Epithelial cell of prostate (primary cell): ENCODE data around the gene PALLD.

Experiments used
- DNase-seq: peaks from one replicate; pipeline ENCODE4 v3.0.0-alpha.2; 2011; ENCODE audit warnings: low read depth, low spot score
- H3K27ac ChIP-seq: fragments of 450-650 bp; 2 replicates; pipeline ENCODE4 v1.5.1; 2017; ENCODE audit warnings: mild to moderate bottlenecking

The PALLD gene

DNA sequence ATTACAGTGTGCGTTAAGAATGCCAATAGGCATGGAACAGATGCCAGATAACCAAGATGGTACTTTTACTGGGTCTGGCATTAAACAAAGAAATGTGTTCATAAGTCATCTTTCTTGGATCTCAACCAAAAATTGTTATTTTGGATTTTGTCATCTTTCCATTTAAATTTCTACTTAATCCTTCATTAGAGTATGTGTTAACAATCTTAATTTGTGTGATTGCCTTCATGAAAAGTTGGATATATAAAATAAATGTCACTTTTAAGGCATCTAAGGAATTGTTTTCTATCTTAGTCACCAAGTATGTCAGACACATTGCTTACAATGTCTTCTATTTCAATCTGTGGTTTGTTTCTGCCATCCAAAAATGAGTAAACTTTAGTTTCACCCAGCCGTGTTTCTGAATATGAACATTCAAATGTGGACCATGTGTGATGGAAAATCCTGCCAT lies 87.5 kb downstream of the PALLD start:
- H3K27ac ChIP-seq = peak overlapping the region; percentile 46
- no peak for DNase-seq

DNA sequence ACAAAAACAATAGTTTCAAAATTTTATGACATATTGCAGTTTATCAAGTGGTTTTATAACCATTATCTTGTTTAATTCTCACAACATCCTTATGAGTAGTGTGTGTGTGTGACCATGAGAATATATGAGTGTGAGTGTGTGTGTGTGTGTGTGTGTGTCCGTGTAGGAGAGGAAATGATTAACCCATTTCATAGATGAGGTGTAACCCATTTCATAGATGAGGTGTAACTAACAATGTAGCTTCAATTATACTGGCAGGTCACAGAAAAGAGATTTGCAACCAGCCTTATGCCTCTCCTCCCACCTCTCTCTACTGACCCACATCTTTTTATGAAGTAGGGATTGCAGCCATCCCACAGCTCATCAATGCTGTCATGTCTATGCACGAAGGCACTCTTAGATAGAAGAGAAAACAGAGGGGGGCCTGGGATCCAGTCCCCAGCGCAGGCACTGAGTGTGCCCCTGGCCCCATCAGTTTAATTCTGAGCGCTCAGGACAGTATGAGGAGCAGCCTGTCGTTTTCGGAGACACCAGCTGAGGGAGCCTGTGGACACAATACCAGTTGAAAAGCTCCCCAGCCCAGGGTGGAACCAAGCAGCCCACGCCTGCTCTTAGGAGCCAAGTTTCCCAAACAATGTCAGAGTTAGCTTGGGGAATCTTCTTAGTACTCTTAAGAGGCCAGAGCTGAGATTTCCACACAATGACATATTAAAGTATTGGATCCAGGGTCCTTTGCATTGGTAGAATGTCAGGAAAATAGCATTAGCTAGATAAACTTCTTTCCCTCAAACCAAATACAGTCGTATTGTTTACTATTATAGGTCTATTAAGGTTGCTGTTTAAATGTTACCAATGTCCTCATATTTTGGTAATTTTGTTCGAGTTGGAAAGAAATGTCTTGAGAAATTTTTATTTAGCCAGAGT lies 88.6 kb downstream of the PALLD start:
- peak overlapping the region; percentile 46 for H3K27ac ChIP-seq
- no peak for DNase-seq

DNA sequence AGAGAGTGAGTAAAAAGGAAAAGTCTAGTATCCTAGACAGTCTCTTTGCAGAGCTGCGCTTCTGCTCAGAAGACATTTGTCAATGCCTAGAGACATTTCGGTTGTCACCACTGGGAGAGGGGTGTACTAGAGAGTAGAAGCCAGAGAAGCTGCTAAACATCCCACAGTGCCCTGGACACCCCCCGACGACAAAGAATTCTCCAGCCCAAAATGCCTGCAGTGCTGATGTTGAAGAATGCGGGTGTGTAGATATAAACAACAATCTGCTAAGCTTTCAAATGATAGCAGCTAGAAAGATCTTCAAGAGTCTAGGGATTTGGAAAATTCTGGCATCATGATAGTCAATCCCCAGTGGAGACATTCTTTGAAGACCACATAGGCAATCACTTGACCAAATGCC lies 90.1 kb downstream of the PALLD start:
- peak overlapping the region; percentile 92 for H3K27ac ChIP-seq
- DNase-seq = no peak

DNA sequence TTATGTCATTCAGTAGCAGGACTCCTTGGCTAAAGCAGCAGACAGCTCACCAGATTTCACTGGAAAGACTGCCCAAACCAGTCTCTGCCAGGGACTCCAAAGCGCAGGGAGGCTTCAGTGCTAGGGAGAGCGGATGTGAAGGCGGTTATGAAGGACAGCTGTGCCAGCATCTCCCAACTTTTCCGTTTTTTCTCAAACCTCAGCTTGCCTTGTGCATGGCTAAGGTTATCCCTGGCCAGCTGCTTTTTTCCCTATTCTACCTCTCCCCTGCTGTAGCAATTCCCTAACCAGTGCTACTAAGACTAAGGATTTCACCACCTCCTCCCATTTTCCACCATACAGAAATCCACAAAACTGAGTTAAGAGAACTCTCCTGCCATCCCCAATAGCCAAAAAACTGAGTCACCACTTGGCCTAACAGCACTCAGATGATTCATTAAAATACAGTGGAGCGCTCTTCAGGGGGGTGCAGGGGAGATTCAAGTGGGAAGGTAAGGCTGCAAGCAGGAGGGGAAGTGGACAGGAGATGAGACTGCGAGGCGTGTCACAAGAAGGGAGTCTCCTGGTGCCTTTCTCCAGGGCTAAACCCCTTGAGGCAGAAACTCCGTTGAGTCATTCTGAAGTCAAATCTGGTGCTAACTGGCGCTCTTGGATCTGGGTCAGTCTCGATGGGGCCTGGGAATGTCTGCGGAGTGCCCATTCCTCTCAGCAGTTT lies 90.7 kb downstream of the PALLD start:
- peak; percentile 92 for DNase-seq
- H3K27ac ChIP-seq = peak overlapping the region; percentile 92

DNA sequence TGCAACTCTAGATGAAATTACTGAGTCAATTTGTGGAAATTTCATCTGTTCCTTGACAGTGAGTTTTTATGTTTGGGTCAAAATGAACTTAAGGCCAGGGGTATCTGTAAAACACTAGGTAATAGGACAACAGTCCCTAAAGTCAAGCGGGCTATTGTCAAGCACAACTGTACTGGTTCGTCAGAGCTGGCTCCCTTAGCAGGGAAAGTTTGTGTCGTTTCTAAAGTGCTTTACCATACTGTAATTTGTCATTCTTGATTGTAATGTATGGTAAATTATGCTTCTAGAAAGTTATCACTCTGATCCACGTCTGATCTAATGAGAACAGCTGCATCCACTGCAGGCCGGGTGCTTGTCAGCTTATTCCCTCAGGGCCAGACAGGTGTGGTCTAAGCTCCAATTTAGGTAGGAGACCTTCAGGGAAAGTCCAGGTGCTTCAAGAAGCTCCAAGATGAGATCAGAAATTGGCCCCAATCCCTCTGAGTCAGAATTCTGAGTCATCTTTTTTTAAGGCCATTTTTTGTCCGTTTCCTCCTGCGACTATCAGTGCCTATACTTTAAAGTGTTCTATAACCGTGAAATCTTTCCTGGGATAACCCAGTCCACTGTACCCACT lies 92.2 kb downstream of the PALLD start:
- DNase-seq = peak; percentile 98
- peak overlapping the region; percentile 92 for H3K27ac ChIP-seq

DNA sequence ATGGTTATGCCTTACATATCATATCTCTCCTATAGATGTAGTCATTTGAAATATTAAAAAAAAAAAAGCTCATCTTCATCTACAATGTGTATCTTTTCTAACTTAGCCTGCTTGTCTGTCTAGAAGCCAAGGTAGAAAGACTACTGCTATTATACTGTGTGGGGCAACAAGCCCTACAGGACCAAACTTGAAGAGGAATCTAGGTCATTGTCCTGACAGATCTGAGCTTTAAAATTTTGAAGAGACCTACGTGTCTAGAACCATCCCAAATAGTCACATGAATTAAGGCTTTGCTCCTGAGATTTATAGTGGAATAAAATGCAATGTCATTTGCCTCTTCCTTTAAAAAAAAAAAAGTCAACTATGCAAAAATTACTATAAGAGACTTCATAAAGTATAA lies 95.8 kb downstream of the PALLD start:
- DNase-seq = no peak
- H3K27ac ChIP-seq = peak overlapping the region; percentile 83

DNA sequence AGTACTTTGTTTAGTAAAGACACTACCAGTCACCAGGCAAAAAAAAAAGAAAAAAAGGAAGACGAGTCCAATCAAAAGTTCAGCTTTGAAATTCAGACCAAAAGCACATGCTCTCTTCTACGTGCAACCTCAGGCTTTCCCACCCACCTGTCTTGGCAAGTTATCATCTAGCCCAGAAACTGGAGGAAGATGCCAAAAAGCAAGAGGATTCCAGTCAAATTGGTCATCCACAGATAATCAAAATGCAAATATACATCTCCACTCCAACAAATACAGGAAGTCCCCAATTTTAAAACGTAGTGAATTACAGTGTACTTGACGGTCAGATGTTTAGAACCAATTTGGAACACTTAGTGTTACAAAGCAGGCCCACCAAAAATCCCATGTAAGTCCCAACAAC lies 96.5 kb downstream of the PALLD start:
- H3K27ac ChIP-seq = peak overlapping the region; percentile 83
- no peak for DNase-seq

DNA sequence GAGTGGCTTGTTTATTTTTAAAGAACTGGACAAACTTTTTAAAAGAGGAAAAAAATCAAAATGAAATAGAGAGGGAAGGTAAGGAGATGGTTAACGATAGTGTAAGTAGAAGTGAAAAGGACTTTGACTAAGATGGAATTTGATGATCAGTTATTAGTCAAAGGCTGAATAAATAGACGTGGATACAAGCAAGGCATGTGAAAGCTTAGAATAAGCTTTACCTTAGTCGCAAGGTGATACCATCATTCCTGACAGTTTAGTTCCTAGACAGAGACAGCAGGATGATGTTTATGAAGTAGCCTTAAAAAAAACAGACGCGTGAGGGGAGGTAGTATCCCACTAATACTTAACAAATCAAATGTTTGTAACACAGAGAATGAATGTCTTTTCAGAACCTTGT lies 97.3 kb downstream of the PALLD start:
- no peak for DNase-seq
- peak overlapping the region; percentile 83 for H3K27ac ChIP-seq

DNA sequence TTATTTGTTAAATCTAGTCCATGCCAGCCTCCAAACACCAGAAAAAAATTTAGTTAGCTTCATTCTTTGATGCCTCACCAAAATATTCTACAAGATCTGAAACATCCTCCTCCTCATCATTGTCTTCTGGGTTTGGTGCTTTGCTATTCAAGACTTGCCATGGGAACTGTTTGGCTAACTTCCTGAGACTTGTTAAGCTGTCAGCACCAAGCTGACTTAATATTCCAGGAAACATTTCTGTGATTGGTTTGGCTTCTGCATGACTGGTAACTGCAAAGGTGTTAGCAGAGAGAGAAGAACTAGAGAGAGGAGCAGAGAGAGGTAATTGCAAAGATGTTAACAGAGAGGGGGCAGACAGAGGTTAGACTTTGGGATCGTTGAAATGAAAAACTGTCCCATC lies 101.3 kb downstream of the PALLD start:
- peak overlapping the region; percentile 12 for H3K27ac ChIP-seq

DNA sequence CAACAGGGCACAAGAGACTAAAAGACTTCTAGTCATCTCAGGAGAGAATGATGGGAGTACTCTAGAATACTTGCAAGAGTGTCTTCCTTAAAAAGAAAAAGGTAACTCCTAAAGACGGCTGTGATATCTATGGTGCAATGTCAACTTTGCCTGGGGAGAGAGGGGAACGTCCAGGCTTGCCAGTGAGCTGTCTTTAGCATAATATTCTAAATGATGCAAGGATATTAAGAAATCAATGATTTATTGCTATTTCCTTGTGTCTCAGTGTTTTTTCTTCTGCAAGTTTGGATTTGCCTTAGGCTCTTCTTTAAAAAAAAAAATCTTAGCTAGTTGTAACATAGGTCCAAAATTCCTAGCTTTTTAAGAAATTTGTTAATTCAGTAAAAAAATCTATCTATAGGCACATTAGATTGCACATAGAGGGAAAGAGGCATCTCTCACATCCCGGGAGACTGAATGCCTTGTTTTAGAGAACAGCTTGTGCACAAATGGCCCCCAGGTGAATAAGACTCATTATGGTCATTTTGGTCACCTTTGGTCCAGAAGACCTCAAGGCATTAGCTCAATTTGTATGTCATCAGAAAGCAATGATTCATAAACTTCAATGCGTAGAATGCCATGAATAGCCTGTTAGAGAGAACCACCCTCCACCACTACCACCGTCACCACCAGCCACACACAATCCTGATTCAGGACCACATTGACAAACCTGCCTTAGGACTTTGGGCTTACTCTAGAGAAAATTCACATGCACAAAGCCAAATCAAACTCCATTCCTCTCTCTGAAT lies 104.1 kb downstream of the PALLD start:
- H3K27ac ChIP-seq = peak overlapping the region; percentile 82
- DNase-seq = peak; percentile 77

More for the DNA sequence above, 101.3 kb downstream of the PALLD start:
- peak; percentile 41 for DNase-seq

DNA sequence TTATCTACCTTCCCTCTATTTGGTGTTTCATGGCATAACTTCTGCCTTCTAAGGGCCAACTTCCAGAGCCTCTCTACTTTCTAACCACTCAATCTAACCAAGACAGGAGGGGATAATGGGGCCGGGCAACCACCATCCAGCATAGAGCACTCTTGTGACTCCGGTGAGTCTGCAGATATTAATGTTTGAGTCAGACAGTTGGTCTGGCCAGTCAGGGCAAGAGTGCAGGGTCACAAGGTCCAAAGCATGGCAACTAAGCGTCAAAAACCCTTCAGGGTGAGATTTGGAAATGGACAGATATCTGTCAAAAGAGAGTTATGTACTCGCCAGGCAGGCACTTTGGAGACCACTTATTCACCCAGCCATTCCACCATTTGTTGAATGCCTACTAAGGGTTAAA lies 105.0 kb downstream of the PALLD start:
- DNase-seq = no peak
- peak overlapping the region; percentile 82 for H3K27ac ChIP-seq

DNA sequence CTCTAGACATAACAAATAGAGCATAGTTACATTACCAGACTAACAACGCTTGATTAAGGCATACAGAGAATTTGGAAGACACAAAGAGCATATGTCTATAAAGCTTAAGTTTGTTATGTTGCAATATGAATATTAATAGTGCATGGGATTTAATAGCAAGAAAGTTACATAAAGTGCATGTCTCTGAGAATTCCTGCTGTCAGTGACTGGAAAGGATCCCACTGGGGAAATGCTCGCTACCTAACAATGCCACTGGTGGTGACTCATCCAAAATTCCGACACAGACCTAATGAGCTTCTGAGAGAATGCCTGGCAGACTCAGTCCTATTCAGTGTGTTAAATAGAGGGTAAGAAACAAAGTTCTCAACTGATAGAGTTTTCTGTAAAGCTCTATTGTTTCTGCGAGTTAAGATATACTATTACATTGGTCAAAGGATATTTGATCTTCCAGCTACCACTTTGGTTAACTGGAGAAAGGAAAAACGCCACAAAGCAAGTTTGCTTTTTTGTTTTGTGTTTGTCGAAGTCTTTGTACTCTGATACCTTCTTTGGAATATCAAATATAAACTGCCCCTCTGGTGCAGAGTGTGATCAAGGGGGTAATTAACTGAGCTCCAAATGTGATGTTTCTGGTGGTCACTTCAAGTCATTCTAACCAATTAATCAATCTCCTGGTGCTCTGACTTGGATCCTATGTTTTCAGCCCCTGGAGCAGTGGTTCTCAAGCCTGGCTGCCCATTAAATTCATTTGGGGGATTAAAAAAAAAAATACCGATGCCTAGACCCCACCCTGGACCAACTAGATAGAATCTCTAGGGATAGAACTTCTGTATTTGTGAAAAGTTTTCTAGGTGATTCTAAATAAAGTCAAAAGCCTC lies 107.9 kb downstream of the PALLD start:
- H3K27ac ChIP-seq = peak overlapping the region; percentile 33

DNA sequence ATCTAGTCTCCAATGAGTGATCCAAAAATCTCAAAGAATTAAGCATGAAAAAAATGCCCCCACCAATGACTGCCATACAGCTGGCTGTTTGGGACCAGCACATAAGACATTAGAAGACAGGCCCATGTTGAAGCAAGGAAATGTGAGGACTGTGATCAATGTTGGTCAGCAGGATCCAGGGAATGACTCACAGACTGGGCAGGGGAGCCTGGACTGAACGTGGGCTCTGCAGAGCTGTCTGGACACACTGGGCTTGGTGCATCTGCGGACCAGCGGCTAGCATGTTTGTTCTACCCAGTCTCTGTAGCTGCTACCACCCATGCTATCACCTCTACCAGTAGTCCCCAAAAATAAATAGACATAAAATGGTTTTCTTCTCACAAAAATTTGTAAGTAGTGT lies 108.6 kb downstream of the PALLD start:
- H3K27ac ChIP-seq = peak overlapping the region; percentile 33
- DNase-seq = no peak

More for the DNA sequence above, 107.9 kb downstream of the PALLD start:
- DNase-seq = peak; percentile 31

DNA sequence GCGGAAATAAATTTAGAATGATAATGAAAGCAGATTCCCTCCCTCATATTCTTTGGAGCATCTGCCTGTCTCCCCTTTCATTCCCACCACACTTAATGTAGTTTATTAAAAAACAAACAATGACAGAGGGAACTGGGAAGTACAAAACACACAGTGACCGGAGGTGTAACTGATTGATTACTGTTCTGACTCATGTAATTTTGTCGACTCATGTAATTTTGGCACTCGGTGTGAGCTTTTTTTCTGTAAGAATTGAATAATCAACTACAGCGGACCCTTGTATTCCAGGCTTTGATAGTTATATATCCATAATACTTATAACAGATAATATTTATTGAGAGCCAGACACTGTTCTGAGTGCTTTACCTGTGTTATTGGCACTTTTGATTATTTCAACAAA lies 110.4 kb downstream of the PALLD start:
- DNase-seq = no peak

DNA sequence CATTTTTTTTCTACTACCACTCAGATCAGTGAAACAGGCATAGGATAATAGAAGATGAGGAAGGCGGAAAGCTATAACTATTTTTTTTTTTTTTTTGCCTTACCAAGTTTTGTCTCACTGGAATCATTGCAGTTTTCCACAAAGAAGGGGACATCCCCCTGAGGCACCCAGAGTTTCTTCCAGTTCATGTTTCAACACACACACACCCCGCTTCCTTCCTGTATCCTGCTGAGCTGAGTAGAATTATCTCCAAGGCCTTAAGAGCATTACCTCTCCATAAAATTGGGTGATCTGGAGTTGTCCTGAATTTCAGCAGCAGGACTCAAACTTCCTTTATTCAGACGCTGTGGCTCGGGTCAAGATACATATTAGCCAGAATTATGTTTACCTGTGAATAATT lies 111.9 kb downstream of the PALLD start:
- DNase-seq = no peak
- no peak overlapping the region for H3K27ac ChIP-seq

More for the DNA sequence above, 110.4 kb downstream of the PALLD start:
- no peak overlapping the region for H3K27ac ChIP-seq

DNA sequence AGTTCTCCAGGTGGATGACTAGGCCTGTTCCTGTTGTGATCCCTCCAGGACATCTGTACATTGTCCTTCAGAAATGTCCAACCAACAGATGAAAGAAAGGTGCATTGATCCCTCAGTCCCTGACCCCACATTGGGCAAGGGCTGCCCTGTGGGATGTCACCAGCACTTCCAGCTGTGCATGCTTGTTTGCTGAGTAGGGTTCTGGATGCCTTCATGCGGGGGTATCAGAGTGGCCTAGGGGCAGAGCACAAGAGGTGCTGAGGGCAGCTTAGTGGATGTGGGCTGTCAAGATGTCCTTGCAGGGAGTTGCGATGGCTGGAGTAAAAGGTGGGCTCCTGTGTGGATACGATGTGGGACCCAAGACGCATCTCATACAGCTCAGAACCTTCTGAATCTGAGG lies 112.5 kb downstream of the PALLD start:
- H3K27ac ChIP-seq = no peak overlapping the region
- DNase-seq = no peak

DNA sequence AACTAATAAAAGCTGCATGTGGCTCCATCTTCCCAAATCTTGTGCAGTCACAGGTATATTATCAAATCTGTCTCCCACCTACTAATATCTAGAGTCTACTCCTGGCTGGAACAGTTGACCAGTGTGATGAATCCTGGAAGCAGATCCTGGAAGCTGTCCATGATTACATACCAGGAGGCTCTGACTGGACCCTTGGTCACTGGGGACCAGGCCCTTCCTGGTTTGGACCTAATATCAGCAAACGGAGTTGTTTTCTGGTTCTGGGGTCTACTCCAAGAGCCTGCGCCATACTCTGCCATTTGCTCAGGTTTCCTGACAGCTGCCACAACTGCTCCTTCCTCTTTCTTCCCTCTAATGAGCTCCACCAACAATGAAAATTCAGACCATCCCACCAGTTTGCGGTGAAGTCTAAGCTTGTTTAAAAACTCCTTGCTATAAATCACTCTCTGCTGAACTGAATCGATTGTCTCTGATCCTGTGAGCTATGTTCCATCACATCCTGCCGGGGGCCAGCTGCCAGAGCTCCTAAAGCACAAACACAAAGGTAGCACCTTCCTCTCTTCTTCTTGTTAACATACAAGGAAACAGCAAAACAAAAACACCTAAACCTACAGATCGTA lies 114.2 kb downstream of the PALLD start:
- no peak overlapping the region for H3K27ac ChIP-seq
- DNase-seq = no peak

DNA sequence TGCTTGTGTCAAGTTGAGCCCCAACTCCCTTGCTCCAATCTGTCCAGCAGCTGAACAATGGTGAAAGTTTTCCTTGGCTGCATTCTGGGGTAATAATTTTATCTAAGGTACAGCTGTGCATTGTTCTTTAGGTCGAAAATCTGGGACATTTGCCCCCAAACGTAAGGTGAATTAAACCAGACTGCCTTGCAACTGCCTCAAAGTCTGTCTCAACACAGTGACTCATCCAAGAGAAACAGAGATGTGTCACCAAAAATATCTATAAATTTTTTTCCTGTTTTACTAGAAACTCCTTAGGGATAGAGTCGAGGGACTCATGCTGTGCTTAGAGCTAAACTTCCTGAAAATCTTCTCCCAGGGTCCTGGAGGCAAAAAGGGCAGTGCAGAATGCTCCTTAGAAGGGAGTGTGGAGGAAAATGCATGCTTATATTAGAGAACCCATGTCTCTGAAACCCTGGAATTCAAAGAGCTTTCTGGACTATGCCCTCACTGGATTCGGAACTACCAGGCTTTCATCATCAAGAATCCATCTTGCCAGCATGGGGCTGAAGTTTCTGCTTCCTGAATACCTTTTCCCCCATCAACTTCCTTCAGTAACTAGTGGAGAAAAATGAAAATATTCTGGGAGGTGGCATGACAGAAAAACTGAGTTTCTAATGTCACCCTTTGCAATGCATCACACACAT lies 115.7 kb downstream of the PALLD start:
- peak overlapping the region; percentile 21 for H3K27ac ChIP-seq
- DNase-seq = no peak
